Esophagus muscularis mucosa (tissue), 4 donors: ENCODE measurements around the gene FOXS1. TPM values are rescaled to one million over a fixed set of nuclear protein-coding genes. Genes with fewer than 3 reads are reported as not detected.

Experiments used
- DNase-seq: peaks from one replicate; pipeline ENCODE4 v3.0.0-alpha.2; 2017; ENCODE audit errors: extremely low spot score
- H3K27ac ChIP-seq, 4 donors: fragments of 200-600 bp; sonication (generic); replicated peaks in 1 of 4; 1 replicate in 3 of 4; 2 replicates in 1 of 4; pipeline ENCODE4 v1.5.1; 2016 to 2019; ENCODE audit warnings: mild to moderate bottlenecking in 1 of 4
- H3K27me3 ChIP-seq, 4 donors: fragments of 200-600 bp; sonication (generic); one replicate each; pipeline versions ENCODE4 v1.5.1 to v1.6.0; 2016 to 2019
- H3K36me3 ChIP-seq, 4 donors: fragments of 200-600 bp; sonication (generic); one replicate each; pipeline ENCODE4 v1.5.1; 2016 to 2019
- H3K4me1 ChIP-seq, 4 donors: fragments of 200-600 bp; sonication (generic); one replicate each; pipeline ENCODE4 v1.5.1; 2016 to 2019
- H3K4me3 ChIP-seq, 4 donors: fragments of 200-600 bp; sonication (generic); 1 replicate in 2 of 4; 2 replicates in 2 of 4; pipeline ENCODE4 v1.5.1; 2016 to 2019; ENCODE audit warnings: mild to moderate bottlenecking in 4 of 4, moderate library complexity in 1 of 4
- H3K9me3 ChIP-seq, 4 donors: fragments of 200-600 bp; sonication (generic); 1 replicate in 3 of 4; 2 replicates in 1 of 4; pipeline ENCODE4 v1.5.1; 2016 to 2019
- CTCF ChIP-seq, 3 experiments: fragments of 200-600 bp in 2 of 3; fragments of 450-650 bp in 1 of 3; sonication (generic) in 2 of 3; IDR thresholded peaks; one replicate each; pipeline ENCODE4 v1.5.1; 2017 to 2019; ENCODE audit warnings: antibody characterized with exemption in 3 of 3, mild to moderate bottlenecking in 2 of 3, moderate library complexity in 1 of 3
- EP300 ChIP-seq: sonication (generic); formaldehyde crosslinking; IDR thresholded peaks from one replicate; pipeline ENCODE4 v1.6.1; 2017; ENCODE audit warnings: antibody characterized with exemption
- POLR2A ChIP-seq: fragments of 450-650 bp; IDR thresholded peaks from one replicate; pipeline ENCODE4 v1.6.1; 2017; ENCODE audit warnings: antibody characterized with exemption, moderate library complexity, mild to moderate bottlenecking, low read depth
- POLR2AphosphoS5 ChIP-seq, 2 donors: sonication (generic); formaldehyde crosslinking; IDR thresholded peaks; one replicate each; pipeline ENCODE4 v1.6.1; 2017; ENCODE audit warnings: antibody characterized with exemption in 2 of 2
- WGBS: methylation state at CpG from one replicate; pipeline ENCODE4 v1.1.5; 2018; 5-methylcytosine and 5-hydroxymethylcytosine counted together
- intact Hi-C: fragments of 100-400 bp; cut with DNase I; formaldehyde crosslinking; loops from one replicate; pipeline ENCODE4 v1.15.1; 2023
- total RNA-seq, 4 donors: library from RNA; depleted of rRNA; stranded (reverse); fragments of >200 nt; gene quantifications; one replicate each; pipeline versions ENCODE4 v1.1.0 to v1.2.1, GENCODE V29; 2016

FOXS1 gene
- total RNA-seq, 4 donors from 2014 or later = 0.50 to 3.4 (median 0.87) TPM

GRCh38 chr20:31811796-31812728 lies 33.3 kb downstream of the FOXS1 start:
- no peak for TF ChIP-seq POLR2A
- no peak for TF ChIP-seq CTCF (IDR thresholded peaks at IDR 0.05)
- no peak for TF ChIP-seq POLR2AphosphoS5 (IDR thresholded peaks at IDR 0.05)
- no peak for TF ChIP-seq EP300
- peak overlapping the region in 2 of 4 donors; percentile 4 to 5 for H3K27ac ChIP-seq
- H3K27me3 ChIP-seq = no peaks in the 10 kb centered on the region
- H3K9me3 ChIP-seq = no peaks in the 10 kb centered on the region
- 64% methylated on average over 10 of the region's 15 CpGs for WGBS
- no peaks in the 10 kb centered on the region for H3K36me3 ChIP-seq
- H3K4me3 ChIP-seq = no peak overlapping the region
- intact Hi-C loops = no loop called here
- no peak for DNase-seq
- peaks cover 8 to 32% (median 18%) of the 10 kb centered on the region in 4 donors for H3K4me1 ChIP-seq

- 91% methylated on average over 4 of the region's 4 CpGs for WGBS
- intact Hi-C loops = no loop called here
- no peak overlapping the region for H3K27ac ChIP-seq
Measured at GRCh38 chr20:31811198-31811597, 34.2 kb downstream of the FOXS1 start.

GRCh38 chr20:31809661-31810060 lies 35.7 kb downstream of the FOXS1 start:
- DNase-seq = no peak
- H3K9me3 ChIP-seq = no peaks in the 10 kb centered on the region
- peaks cover 12 to 25% (median 14%) of the 10 kb centered on the region in 4 donors for H3K4me1 ChIP-seq
- WGBS = 68% methylated on average over 3 of the region's 3 CpGs
- H3K27me3 ChIP-seq = no peaks in the 10 kb centered on the region
- TF ChIP-seq CTCF (IDR thresholded peaks at IDR 0.05) = no peak
- TF ChIP-seq EP300 = no peak
- TF ChIP-seq POLR2AphosphoS5 (IDR thresholded peaks at IDR 0.05) = no peak
- no peak for TF ChIP-seq POLR2A
- intact Hi-C loops = no loop called here
- no peaks in the 10 kb centered on the region for H3K36me3 ChIP-seq
- H3K4me3 ChIP-seq = no peak overlapping the region
- H3K27ac ChIP-seq = no peak overlapping the region

More at GRCh38 chr20:31811198-31811597, 34.2 kb downstream of the FOXS1 start:
- DNase-seq = no peak
- Histone ChIP-seq H3K4me3 (no peak overlapping the region), H3K9me3 (no peaks in the 10 kb centered on the region), H3K36me3 (no peaks in the 10 kb centered on the region), H3K4me1 (peaks cover 12 to 35% (median 20%) of the 10 kb centered on the region in 4 donors), H3K27me3 (no peaks in the 10 kb centered on the region)
- no peak for TF ChIP-seq CTCF (IDR thresholded peaks at IDR 0.05)
- no peak for TF ChIP-seq EP300
- no peak for TF ChIP-seq POLR2AphosphoS5 (IDR thresholded peaks at IDR 0.05)
- no peak for TF ChIP-seq POLR2A

- H3K27ac ChIP-seq = no peak overlapping the region
- no peaks in the 10 kb centered on the region for H3K27me3 ChIP-seq
- no peaks in the 10 kb centered on the region for H3K9me3 ChIP-seq
- intact Hi-C loops = no loop called here
- H3K4me3 ChIP-seq = no peak overlapping the region
- TF ChIP-seq EP300 (no peak), POLR2AphosphoS5 (IDR thresholded peaks at IDR 0.05) (no peak), POLR2A (no peak), CTCF (IDR thresholded peaks at IDR 0.05) (no peak)
- H3K4me1 ChIP-seq = peaks cover 12 to 25% (median 14%) of the 10 kb centered on the region in 4 donors
- no peak for DNase-seq
- H3K36me3 ChIP-seq = no peaks in the 10 kb centered on the region
- WGBS = 91% methylated on average over 3 of the region's 3 CpGs
Measured at GRCh38 chr20:31808481-31808880, 36.9 kb downstream of the FOXS1 start.
